ENCODE results near the gene FMN2.

Gene FMN2

GRCh38 chr1:240073097-240073496, 18.6 kb upstream of the FMN2 start:
- no peaks in the 10 kb centered on the region for H4K20me1 ChIP-seq (ENCODE audit: control insufficient read depth, insufficient read depth, low read depth, low read length)
- H3K79me2 ChIP-seq (ENCODE audit: control insufficient read depth, low read length) = no peaks in the 10 kb centered on the region
- no peaks in the 10 kb centered on the region for H3K36me3 ChIP-seq (ENCODE audit: control insufficient read depth, low read length)
- no peaks in the 10 kb centered on the region for H3K9me2 ChIP-seq (replicated peaks; ENCODE audit: control insufficient read depth, low read length)
- no peaks in the 10 kb centered on the region for H3K9me3 ChIP-seq (ENCODE audit: control insufficient read depth, insufficient read depth, low read length)
- H3K4me1 ChIP-seq (ENCODE audit: control insufficient read depth, low read length) = 0 out of 2 replicates have a peak, but pooled peaks cover 3% of the 10 kb centered on the region
- H3K27ac ChIP-seq (ENCODE audit: low read depth, low read length) = no peak overlapping the region
- no peak overlapping the region for H3K4me3 ChIP-seq (ENCODE audit: low read length)
- H3K4me2 ChIP-seq (ENCODE audit: low read length) = no peak overlapping the region
- TF ChIP-seq, protein P1, sequence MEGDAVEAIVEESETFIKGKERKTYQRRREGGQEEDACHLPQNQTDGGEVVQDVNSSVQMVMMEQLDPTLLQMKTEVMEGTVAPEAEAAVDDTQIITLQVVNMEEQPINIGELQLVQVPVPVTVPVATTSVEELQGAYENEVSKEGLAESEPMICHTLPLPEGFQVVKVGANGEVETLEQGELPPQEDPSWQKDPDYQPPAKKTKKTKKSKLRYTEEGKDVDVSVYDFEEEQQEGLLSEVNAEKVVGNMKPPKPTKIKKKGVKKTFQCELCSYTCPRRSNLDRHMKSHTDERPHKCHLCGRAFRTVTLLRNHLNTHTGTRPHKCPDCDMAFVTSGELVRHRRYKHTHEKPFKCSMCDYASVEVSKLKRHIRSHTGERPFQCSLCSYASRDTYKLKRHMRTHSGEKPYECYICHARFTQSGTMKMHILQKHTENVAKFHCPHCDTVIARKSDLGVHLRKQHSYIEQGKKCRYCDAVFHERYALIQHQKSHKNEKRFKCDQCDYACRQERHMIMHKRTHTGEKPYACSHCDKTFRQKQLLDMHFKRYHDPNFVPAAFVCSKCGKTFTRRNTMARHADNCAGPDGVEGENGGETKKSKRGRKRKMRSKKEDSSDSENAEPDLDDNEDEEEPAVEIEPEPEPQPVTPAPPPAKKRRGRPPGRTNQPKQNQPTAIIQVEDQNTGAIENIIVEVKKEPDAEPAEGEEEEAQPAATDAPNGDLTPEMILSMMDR (IDR thresholded peaks at IDR 0.05; ENCODE audit: low read depth, low read length, poor library complexity, severe bottlenecking) = no peak
- no peak for TF ChIP-seq EZH2phosphoT487 (IDR thresholded peaks at IDR 0.05; ENCODE audit: borderline replicate concordance, low read length)
- no peaks in the 10 kb centered on the region for H3F3A ChIP-seq (ENCODE audit: control insufficient read depth, insufficient read depth)
- H3K27me3 ChIP-seq (ENCODE audit: control insufficient read depth, low read length) = no peaks in the 10 kb centered on the region

- Histone ChIP-seq H3K27me3 (ENCODE audit: control insufficient read depth, low read length) (no peaks in the 10 kb centered on the region), H3K27ac (ENCODE audit: low read depth, low read length) (no peak overlapping the region), H3K4me2 (ENCODE audit: low read length) (no peak overlapping the region), H4K20me1 (ENCODE audit: control insufficient read depth, insufficient read depth, low read depth, low read length) (no peaks in the 10 kb centered on the region), H3K4me3 (ENCODE audit: low read length) (no peak overlapping the region), H3K79me2 (ENCODE audit: control insufficient read depth, low read length) (no peaks in the 10 kb centered on the region), H3K9me3 (ENCODE audit: control insufficient read depth, insufficient read depth, low read length) (no peaks in the 10 kb centered on the region), H3F3A (ENCODE audit: control insufficient read depth, insufficient read depth) (no peaks in the 10 kb centered on the region), H3K4me1 (ENCODE audit: control insufficient read depth, low read length) (peaks cover 9% of the 10 kb centered on the region; the same call in 1 of the 2 replicates), H3K9me2 (replicated peaks; ENCODE audit: control insufficient read depth, low read length) (no peaks in the 10 kb centered on the region), H3K36me3 (ENCODE audit: control insufficient read depth, low read length) (no peaks in the 10 kb centered on the region)
- TF ChIP-seq, protein P1 (IDR thresholded peaks at IDR 0.05; ENCODE audit: low read depth, low read length, poor library complexity, severe bottlenecking) = no peak
- TF ChIP-seq EZH2phosphoT487 (IDR thresholded peaks at IDR 0.05; ENCODE audit: borderline replicate concordance, low read length) = no peak
Observed at GRCh38 chr1:240074422-240074821, 17.3 kb upstream of the FMN2 start.

- no peaks in the 10 kb centered on the region for H3F3A ChIP-seq (ENCODE audit: control insufficient read depth, insufficient read depth)
- H3K36me3 ChIP-seq (ENCODE audit: control insufficient read depth, low read length) = no peaks in the 10 kb centered on the region
- H3K4me2 ChIP-seq (ENCODE audit: low read length) = no peak overlapping the region
- TF ChIP-seq, protein P1 (IDR thresholded peaks at IDR 0.05; ENCODE audit: low read depth, low read length, poor library complexity, severe bottlenecking) = no peak
- no peak for TF ChIP-seq EZH2phosphoT487 (IDR thresholded peaks at IDR 0.05; ENCODE audit: borderline replicate concordance, low read length)
- peaks cover 9% of the 10 kb centered on the region; the same call in 1 of the 2 replicates for H3K4me1 ChIP-seq (ENCODE audit: control insufficient read depth, low read length)
- no peaks in the 10 kb centered on the region for H3K9me2 ChIP-seq (replicated peaks; ENCODE audit: control insufficient read depth, low read length)
- H4K20me1 ChIP-seq (ENCODE audit: control insufficient read depth, insufficient read depth, low read depth, low read length) = no peaks in the 10 kb centered on the region
- no peaks in the 10 kb centered on the region for H3K79me2 ChIP-seq (ENCODE audit: control insufficient read depth, low read length)
- no peak overlapping the region for H3K4me3 ChIP-seq (ENCODE audit: low read length)
- no peaks in the 10 kb centered on the region for H3K27me3 ChIP-seq (ENCODE audit: control insufficient read depth, low read length)
- H3K27ac ChIP-seq (ENCODE audit: low read depth, low read length) = no peak overlapping the region
- no peaks in the 10 kb centered on the region for H3K9me3 ChIP-seq (ENCODE audit: control insufficient read depth, insufficient read depth, low read length)
Observed at GRCh38 chr1:240074908-240075307, 16.8 kb upstream of the FMN2 start.

Measured in DOHH2 (cell line).